ENCODE data around the gene POP5. TPM values are rescaled to one million over a fixed set of nuclear protein-coding genes. Genes with fewer than 3 reads are reported as not detected.

The POP5 gene
- total and polyA plus RNA-seq, 2 of the 4 experiments (the other 2 are of a cell fraction) = 69.5 to 99.4 TPM

DNA sequence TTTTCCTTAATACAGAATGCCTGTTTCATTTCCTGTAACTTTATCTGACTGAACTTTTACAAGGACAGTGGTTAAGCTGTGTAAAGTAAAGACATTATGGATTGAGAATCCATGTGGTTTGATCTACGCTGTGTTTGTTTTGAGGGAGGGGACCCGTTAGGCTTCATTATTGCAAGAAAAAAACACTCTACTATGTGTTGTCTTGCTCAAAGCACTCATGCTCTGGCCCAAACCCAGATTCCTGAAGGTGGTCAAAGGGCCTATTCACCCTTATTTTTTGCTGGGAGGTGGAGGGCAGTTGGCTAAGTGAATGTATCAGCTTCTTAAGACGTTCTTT lies 35.2 kb downstream of the POP5 start:
- Histone ChIP-seq H2AFZ (replicated peaks; ENCODE audit: low read length, poor library complexity) (no peak overlapping the region), H3K4me1 (ENCODE audit: control insufficient read depth, insufficient read depth, low read length) (no peaks in the 10 kb centered on the region), H3K4me3 (ENCODE audit: insufficient read depth, low read depth, low read length) (no peak overlapping the region), H2AK9ac (replicated peaks; ENCODE audit: low read depth, low read length, poor library complexity) (no peak overlapping the region), H3K9me3 (ENCODE audit: control insufficient read depth, insufficient read depth, low read length) (no peaks in the 10 kb centered on the region), H3K14ac (replicated peaks; ENCODE audit: low read depth, low read length) (no peak overlapping the region), H4K8ac (ENCODE audit: low read depth in 2 of 2, low read length in 2 of 2) (no peak overlapping the region), H2AK5ac (ENCODE audit: low read depth, low read length) (no peak overlapping the region), H4K5ac (ENCODE audit: low read depth, low read length) (no peak overlapping the region), H3K23ac (ENCODE audit: low read depth, low read length) (no peak overlapping the region), H2BK120ac (ENCODE audit: low read depth, low read length) (no peak overlapping the region), H3K9ac (ENCODE audit: low read depth, low read length) (no peak overlapping the region), H2BK20ac (ENCODE audit: low read depth, low read length) (no peak overlapping the region), H3K4me2 (ENCODE audit: low read depth, low read length) (no peak overlapping the region), H3K79me1 (ENCODE audit: low read depth in 1 of 2, low read length in 2 of 2) (peaks cover 44 to 75% of the 10 kb centered on the region in 2 experiments), H4K91ac (ENCODE audit: insufficient read depth, low read depth, low read length) (no peak overlapping the region), H2BK15ac (ENCODE audit: low read depth, low read length) (no peak overlapping the region), H3K9me1 (ENCODE audit: insufficient read depth, low read length) (peaks cover 13% of the 10 kb centered on the region), H3K27ac (ENCODE audit: insufficient read depth, low read length) (no peak overlapping the region), H3K18ac (ENCODE audit: low read depth, low read length) (no peak overlapping the region), H3K36me3 (ENCODE audit: control insufficient read depth, insufficient read depth, low read length) (peaks cover 30% of the 10 kb centered on the region), H3K4ac (ENCODE audit: low read depth, low read length) (no peak overlapping the region), H3K27me3 (ENCODE audit: control insufficient read depth, insufficient read depth, low read length) (no peaks in the 10 kb centered on the region), H3K56ac (ENCODE audit: extremely low read depth, insufficient read depth, low read length) (no peak overlapping the region), H2BK5ac (ENCODE audit: low read depth, low read length, poor library complexity, severe bottlenecking) (no peak overlapping the region), H4K20me1 (ENCODE audit: insufficient read depth, low read length) (peaks cover 76% of the 10 kb centered on the region)
- dilution Hi-C loops (cut with HindIII; ENCODE audit: low sequenced_read_pairs, unreplicated experiment) (no loop called here), intact Hi-C loops (cut with micrococcal nuclease) (no loop called here), in situ Hi-C loops (cut with MboI; ENCODE audit: low sequenced_read_pairs) (no loop called here)
- WGBS, 2 experiments (ENCODE audit: extremely low coverage in 2 of 2, insufficient read length in 1 of 2) = no CpG with 5 or more reads among the region's 3 CpGs
- ATAC-seq (ENCODE audit: low read depth) = no peak
- no peak for DNase-seq
- no TSS peak for BruUV-seq (replicated peaks)
- no peak for TF ChIP-seq MAZ (IDR thresholded peaks at IDR 0.05; ENCODE audit: borderline replicate concordance, low read depth, low read length)
- no peak for TF ChIP-seq POLR2A (IDR thresholded peaks at IDR 0.05; ENCODE audit: low read depth, low read length)
- no peak for TF ChIP-seq FOS (IDR thresholded peaks at IDR 0.05; ENCODE audit: low read depth, low read length)
- no peak for TF ChIP-seq NFE2L2 (IDR thresholded peaks at IDR 0.05; ENCODE audit: low read depth, low read length)
- TF ChIP-seq RCOR1 (IDR thresholded peaks at IDR 0.05; ENCODE audit: insufficient replicate concordance, low read length) = no peak
- no peak for TF ChIP-seq MAFK (IDR thresholded peaks at IDR 0.05; ENCODE audit: low read depth, low read length)
- TF ChIP-seq CHD1 (IDR thresholded peaks at IDR 0.05; ENCODE audit: low read depth, low read length) = no peak
- TF ChIP-seq, protein P1, sequence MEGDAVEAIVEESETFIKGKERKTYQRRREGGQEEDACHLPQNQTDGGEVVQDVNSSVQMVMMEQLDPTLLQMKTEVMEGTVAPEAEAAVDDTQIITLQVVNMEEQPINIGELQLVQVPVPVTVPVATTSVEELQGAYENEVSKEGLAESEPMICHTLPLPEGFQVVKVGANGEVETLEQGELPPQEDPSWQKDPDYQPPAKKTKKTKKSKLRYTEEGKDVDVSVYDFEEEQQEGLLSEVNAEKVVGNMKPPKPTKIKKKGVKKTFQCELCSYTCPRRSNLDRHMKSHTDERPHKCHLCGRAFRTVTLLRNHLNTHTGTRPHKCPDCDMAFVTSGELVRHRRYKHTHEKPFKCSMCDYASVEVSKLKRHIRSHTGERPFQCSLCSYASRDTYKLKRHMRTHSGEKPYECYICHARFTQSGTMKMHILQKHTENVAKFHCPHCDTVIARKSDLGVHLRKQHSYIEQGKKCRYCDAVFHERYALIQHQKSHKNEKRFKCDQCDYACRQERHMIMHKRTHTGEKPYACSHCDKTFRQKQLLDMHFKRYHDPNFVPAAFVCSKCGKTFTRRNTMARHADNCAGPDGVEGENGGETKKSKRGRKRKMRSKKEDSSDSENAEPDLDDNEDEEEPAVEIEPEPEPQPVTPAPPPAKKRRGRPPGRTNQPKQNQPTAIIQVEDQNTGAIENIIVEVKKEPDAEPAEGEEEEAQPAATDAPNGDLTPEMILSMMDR (conservative IDR thresholded peaks at IDR 0.05; ENCODE audit: low read depth, low read length) = no peak
- no peak for TF ChIP-seq ELK1 (IDR thresholded peaks at IDR 0.05; ENCODE audit: borderline replicate concordance, low read depth, low read length)
- no peak for TF ChIP-seq MXI1 (IDR thresholded peaks at IDR 0.05; ENCODE audit: borderline replicate concordance, low read depth, low read length)
- no peak for TF ChIP-seq BHLHE40 (IDR thresholded peaks at IDR 0.05; ENCODE audit: low read depth, low read length)
- TF ChIP-seq RFX5 (IDR thresholded peaks at IDR 0.05; ENCODE audit: low read depth, low read length) = no peak
- CTCF ChIA-PET = interaction anchor here (0.6 kb wide), 1 partner anchor 104 kb away, joined by 3 read pairs; no protein-coding TSS in a partner anchor
- POLR2A ChIA-PET (ENCODE audit: unreplicated experiment) = no interaction called here

Data from IMR-90 (cell line).